HEK293 (cell line): ENCODE results near the gene CLMN.
"Not testable (repeated sequence)": the region's sequence is repeated elsewhere in the genome, so short reads cannot be mapped to it uniquely, and the experiment has no call there.

Experiments used
- CTCF ChIA-PET: fragments of 350-600 bp; formaldehyde crosslinking; extraction: SDS; loops from one replicate; lab custom pipeline; 2021; ENCODE audit warnings: antibody characterized with exemption; lab: Yijun Ruan, JAX
- POLR2A ChIA-PET: fragments of 300-600 bp; formaldehyde crosslinking; extraction: SDS; loops from one replicate; lab custom pipeline; 2020; ENCODE audit warnings: antibody characterized with exemption, inconsistent platforms; lab: Yijun Ruan, JAX
- H3K27ac ChIP-seq: fragments of 200-500 bp; sonication (Bioruptor generic); 2 replicates; pipeline ENCODE4 v1.5.1; 2014; ENCODE audit warnings: low read depth, low read length, control low read depth, inconsistent platforms; ENCODE audit errors: extremely low read depth
- H3K36me3 ChIP-seq, 2 experiments: fragments of 200-500 bp in 1 of 2; sonication (Bioruptor generic) in 1 of 2; 1 replicate in 1 of 2; 2 replicates in 1 of 2; pipeline ENCODE4 v1.5.1; 2014 to 2017; ENCODE audit warnings: inconsistent platforms in 2 of 2, low read length in 2 of 2; ENCODE audit not compliant: control insufficient read depth in 2 of 2, insufficient read depth in 1 of 2
- H3K4me1 ChIP-seq: fragments of 200-500 bp; sonication (Bioruptor generic); 2 replicates; pipeline ENCODE4 v1.5.1; 2014; ENCODE audit warnings: mild to moderate bottlenecking, low read length, inconsistent platforms; ENCODE audit not compliant: control insufficient read depth, insufficient read depth
- H3K4me3 ChIP-seq: 2 replicates; pipeline ENCODE4 v1.5.1; 2011; ENCODE audit warnings: low read depth, mild to moderate bottlenecking, control low read depth, low read length, moderate library complexity
- H3K9me3 ChIP-seq: fragments of 200-500 bp; sonication (Bioruptor generic); 2 replicates; pipeline ENCODE4 v1.5.1; 2014; ENCODE audit warnings: low read depth, low read length, inconsistent platforms; ENCODE audit not compliant: control insufficient read depth, insufficient read depth
- EGR2 ChIP-seq: fragments of 450-650 bp; formaldehyde crosslinking; IDR thresholded peaks from 2 replicates; pipeline ENCODE4 v1.5.1; 2016; ENCODE audit warnings: low read depth, missing biosample characterization, missing genetic modification characterization
- SCRT2 ChIP-seq: fragments of 450-650 bp; formaldehyde crosslinking; IDR thresholded peaks from 2 replicates; pipeline ENCODE4 v1.5.1; 2016; ENCODE audit warnings: missing biosample characterization, missing genetic modification characterization
- ZBTB21 ChIP-seq: fragments of 450-650 bp; formaldehyde crosslinking; IDR thresholded peaks from 2 replicates; pipeline ENCODE4 v1.5.1; 2017; ENCODE audit warnings: missing biosample characterization, missing genetic modification characterization
- ZFHX2 ChIP-seq: fragments of 450-650 bp; formaldehyde crosslinking; conservative IDR thresholded peaks from 2 replicates; pipeline ENCODE4 v1.5.1; 2016; ENCODE audit warnings: missing biosample characterization, missing genetic modification characterization
- ZNF121 ChIP-seq: fragments of 450-650 bp; formaldehyde crosslinking; IDR thresholded peaks from 2 replicates; pipeline ENCODE4 v1.5.1; 2016; ENCODE audit warnings: missing biosample characterization, missing genetic modification characterization
- ZNF146 ChIP-seq: fragments of 450-650 bp; formaldehyde crosslinking; IDR thresholded peaks from 2 replicates; pipeline ENCODE4 v1.5.1; 2016; ENCODE audit warnings: missing biosample characterization, missing genetic modification characterization
- ZNF26 ChIP-seq: fragments of 450-650 bp; formaldehyde crosslinking; IDR thresholded peaks from 2 replicates; pipeline ENCODE4 v1.5.1; 2016; ENCODE audit warnings: missing biosample characterization, missing genetic modification characterization
- ZNF292 ChIP-seq: fragments of 450-650 bp; formaldehyde crosslinking; IDR thresholded peaks from 2 replicates; pipeline ENCODE4 v1.5.1; 2016; ENCODE audit warnings: low read depth, missing biosample characterization, missing genetic modification characterization, borderline replicate concordance
- ZNF549 ChIP-seq: fragments of 450-650 bp; IDR thresholded peaks from 2 replicates; pipeline ENCODE4 v1.5.1; 2018; ENCODE audit warnings: missing biosample characterization, missing genetic modification characterization, mild to moderate bottlenecking, inconsistent platforms, moderate library complexity
- ZNF585B ChIP-seq: fragments of 450-650 bp; formaldehyde crosslinking; IDR thresholded peaks from 2 replicates; pipeline ENCODE4 v1.5.1; 2016; ENCODE audit warnings: missing biosample characterization, missing genetic modification characterization
- ZNF621 ChIP-seq: fragments of 450-650 bp; formaldehyde crosslinking; IDR thresholded peaks from 2 replicates; pipeline ENCODE4 v1.5.1; 2017; ENCODE audit warnings: missing biosample characterization, missing genetic modification characterization
- ZNF704 ChIP-seq: fragments of 450-650 bp; formaldehyde crosslinking; IDR thresholded peaks from 2 replicates; pipeline ENCODE4 v1.5.1; 2016; ENCODE audit warnings: missing biosample characterization, missing genetic modification characterization

Gene CLMN

GRCh38 chr14:95285566-95285965 is 34.1 kb downstream of the CLMN start (continued):
- no peak for TF ChIP-seq ZNF26 (tag by site-specific recombination)
- no peak for TF ChIP-seq ZNF621

GRCh38 chr14:95283802-95284201 is 35.9 kb downstream of the CLMN start:
- TF ChIP-seq ZNF585B (tag by site-specific recombination): peak; percentile 77
- TF ChIP-seq, all 188 proteins: peak for 1; not testable (repeated sequence) for 187
- H3K27ac ChIP-seq, H3K9me3 ChIP-seq, H3K4me1 ChIP-seq, POLR2A ChIA-PET, H3K36me3 ChIP-seq, H3K4me3 ChIP-seq, CTCF ChIA-PET: not testable (repeated sequence)

- H3K4me1 ChIP-seq, H3K27ac ChIP-seq, H3K36me3 ChIP-seq, POLR2A ChIA-PET, CTCF ChIA-PET, H3K4me3 ChIP-seq, H3K9me3 ChIP-seq: not testable (repeated sequence)
Measured at GRCh38 chr14:95282986-95283380, 36.7 kb downstream of the CLMN start.

GRCh38 chr14:95282354-95282985 is 37.2 kb downstream of the CLMN start:
- Histone ChIP-seq H3K36me3 (no peaks in the 10 kb centered on the region), H3K27ac (no peak overlapping the region), H3K4me1 (no peaks in the 10 kb centered on the region), H3K9me3 (no peaks in the 10 kb centered on the region; the same call in 1 of the 2 replicates), H3K4me3 (no peak overlapping the region)
- ChIA-PET CTCF (no interaction called here), POLR2A (no interaction called here)
- TF ChIP-seq ZNF704 (tag by site-specific recombination) (no peak), SCRT2 (tag by site-specific recombination) (no peak), ZBTB21 (tag by site-specific recombination) (no peak), ZNF292 (tag by site-specific recombination) (no peak), ZNF121 (no peak), ZFHX2 (tag by site-specific recombination) (no peak; the same call in 1 of the 2 replicates), EGR2 (no peak), ZNF549 (tag by site-specific recombination) (no peak), ZNF585B (tag by site-specific recombination) (no peak)

GRCh38 chr14:95281560-95282176 is 38.0 kb downstream of the CLMN start:
- Histone ChIP-seq H3K36me3 (no peaks in the 10 kb centered on the region), H3K27ac (no peak overlapping the region), H3K4me3 (no peak overlapping the region), H3K9me3 (no peaks in the 10 kb centered on the region; the same call in 1 of the 2 replicates), H3K4me1 (no peaks in the 10 kb centered on the region)
- peak; percentile 21; the same call in 1 of the 2 replicates for TF ChIP-seq SCRT2 (tag by site-specific recombination)
- TF ChIP-seq ZNF146 (tag by site-specific recombination): no peak
- ChIA-PET POLR2A (no interaction called here), CTCF (interaction anchor here (0.5 to 0.6 kb wide), 3 partner anchors 133 to 266 kb away, joined by 3 read pairs; no protein-coding TSS in a partner anchor)
